Measurements from ENCODE around the gene BTN1A1.

Gene BTN1A1

GRCh38 chr6:26554697-26555504, 54.8 kb downstream of the BTN1A1 start:
- intact Hi-C loops (cut with DNase I), result loop anchor here (10.0 kb wide), 1 partner anchor 240 kb away; no protein-coding TSS in a partner anchor
- peak in 6 of 10 donors; percentile 19 to 86 (median 45) for DNase-seq

- intact Hi-C loops (cut with DNase I), result loop anchor here (10.0 kb wide), 1 partner anchor 241 kb away; no protein-coding TSS in a partner anchor
- no peak for DNase-seq
Observed at GRCh38 chr6:26555505-26556262, 55.6 kb downstream of the BTN1A1 start.

GRCh38 chr6:26556263-26557070, 56.4 kb downstream of the BTN1A1 start:
- intact Hi-C loops (cut with DNase I), result loop anchor here (10.0 kb wide), 1 partner anchor 242 kb away; no protein-coding TSS in a partner anchor
- peak in 3 of 10 donors; percentile 24 to 84 (median 49) for DNase-seq

Data from posterior cingulate gyrus (tissue), 11 donors.